Right forelimb (tissue), 1 donor: Measurements from ENCODE around the gene GOLGA8F.
"Not testable (repeated sequence)": the region's sequence is repeated elsewhere in the genome, so short reads cannot be mapped to it uniquely, and the experiment has no call there.

Experiments used
- DNase-seq: peaks from one replicate; pipeline ENCODE4 v3.0.0-alpha.2; 2018

The GOLGA8F gene

GRCh38 chr15:28378364-28378763 lies at the start of gene GOLGA8F:
Gene GOLGA8F, plus strand, starts transcription at chr15:28378664. Its CDS starts 98 bp downstream, at chr15:28378762.
- not testable (repeated sequence) for DNase-seq

- DNase-seq, result not testable (repeated sequence)
These were observed 20.5 kb upstream of the GOLGA8F start, which contains the start of gene GOLGA6L24 for GRCh38 chr15:28357984-28358383. Gene GOLGA6L24, minus strand, starts transcription at chr15:28358084. Its CDS starts 61 bp downstream, at chr15:28358023.

GRCh38 chr15:28365502-28365901 lies 13.0 kb upstream of the GOLGA8F start:
- not testable (repeated sequence) for DNase-seq

GRCh38 chr15:28380053-28380452 lies 1.6 kb downstream of the GOLGA8F start:
- DNase-seq, result not testable (repeated sequence)

GRCh38 chr15:28396022-28396421 lies 17.6 kb downstream of the GOLGA8F start:
- DNase-seq, result not testable (repeated sequence)

GRCh38 chr15:28402774-28403435 lies 24.4 kb downstream of the GOLGA8F start:
- DNase-seq, result not testable (repeated sequence)

- not testable (repeated sequence) for DNase-seq
These were observed 42.0 kb downstream of the GOLGA8F start for GRCh38 chr15:28420470-28420869.

GRCh38 chr15:28435594-28435993 lies 57.1 kb downstream of the GOLGA8F start:
- not testable (repeated sequence) for DNase-seq
